PC-9 (cell line): ENCODE data around the gene XAF1. TPM values are rescaled to one million over a fixed set of nuclear protein-coding genes. Genes with fewer than 3 reads are reported as not detected.

Source experiments
- BruUV-seq: library from RNA; stranded (reverse); fragments of 400-500 nt; replicated peaks from 2 replicates; lab custom pipeline; 2021; lab: Mats Ljungman, UMichigan
- CTCF ChIA-PET: fragments of 300-600 bp; sonication (Branson Sonifier 250); formaldehyde crosslinking; loops from one replicate; lab custom pipeline; 2022; ENCODE audit warnings: antibody characterized with exemption; lab: Charles Lee
- POLR2A ChIA-PET: fragments of 300-600 bp; sonication (Branson Sonifier 250); formaldehyde crosslinking; loops from one replicate; lab custom pipeline; 2022; ENCODE audit warnings: antibody characterized with exemption; ENCODE audit not compliant: unreplicated experiment; lab: Charles Lee
- DNase-seq, 2 experiments: peaks; one replicate each; pipeline versions ENCODE4 v3.0.0 to v3.0.0-alpha.2; 2015 to 2022; ENCODE audit warnings: mixed read lengths in 1 of 2
- H2AFZ ChIP-seq: fragments of 200-600 bp; sonication (generic); 2 replicates; pipeline ENCODE4 v1.8.1; 2017; ENCODE audit warnings: antibody characterized with exemption
- H3F3A ChIP-seq: fragments of 200-600 bp; sonication (generic); 2 replicates; pipeline ENCODE4 v1.8.1; 2017; ENCODE audit warnings: antibody characterized with exemption, mild to moderate bottlenecking, low read depth; ENCODE audit not compliant: insufficient read depth
- H3K27ac ChIP-seq: fragments of 200-600 bp; sonication (generic); 2 replicates; pipeline ENCODE4 v1.6.1; 2016; ENCODE audit warnings: mixed run types
- H3K27me3 ChIP-seq: fragments of 200-600 bp; sonication (generic); 2 replicates; pipeline ENCODE4 v1.6.1; 2016; ENCODE audit warnings: low read depth, mixed run types; ENCODE audit not compliant: insufficient read depth
- H3K36me3 ChIP-seq: fragments of 200-600 bp; sonication (generic); 2 replicates; pipeline ENCODE4 v1.6.1; 2016; ENCODE audit warnings: low read depth, mixed run types
- H3K4me1 ChIP-seq: fragments of 200-600 bp; sonication (generic); replicated peaks from 2 replicates; pipeline ENCODE4 v1.6.1; 2016; ENCODE audit warnings: mixed run types; ENCODE audit not compliant: insufficient read depth
- H3K4me2 ChIP-seq: fragments of 200-600 bp; sonication (generic); 2 replicates; pipeline ENCODE4 v1.6.1; 2017; ENCODE audit warnings: mixed run types
- H3K4me3 ChIP-seq: fragments of 200-600 bp; sonication (generic); 2 replicates; pipeline ENCODE4 v1.6.1; 2016; ENCODE audit warnings: mixed run types
- H3K79me2 ChIP-seq: fragments of 200-600 bp; sonication (generic); 2 replicates; pipeline ENCODE4 v1.6.1; 2017; ENCODE audit warnings: low read depth, mixed run types
- H3K9me2 ChIP-seq: fragments of 200-600 bp; sonication (generic); 2 replicates; pipeline ENCODE4 v1.8.1; 2017; ENCODE audit warnings: mild to moderate bottlenecking; ENCODE audit not compliant: insufficient read depth
- H3K9me3 ChIP-seq: fragments of 200-600 bp; sonication (generic); 2 replicates; pipeline ENCODE4 v1.8.1; 2016; ENCODE audit warnings: low read depth; ENCODE audit not compliant: insufficient read depth
- H4K20me1 ChIP-seq: fragments of 200-600 bp; sonication (generic); 2 replicates; pipeline ENCODE4 v1.8.1; 2017; ENCODE audit not compliant: insufficient read depth
- EZH2 ChIP-seq: fragments of 200-600 bp; sonication (generic); IDR thresholded peaks from 2 replicates; pipeline ENCODE4 v1.8.0; 2017; ENCODE audit warnings: antibody characterized with exemption, low read depth
- intact Hi-C: fragments of 100-400 bp; cut with micrococcal nuclease; formaldehyde crosslinking; loops from one replicate; pipeline ENCODE4 v1.10.0; 2022; ENCODE audit not compliant: unreplicated experiment
- total RNA-seq: library from RNA; stranded (reverse); gene quantifications from 2 replicates; pipeline ENCODE4 v1.2.3, GENCODE V29; 2021
- TF ChIP-seq, protein P1 (sequence below): fragments of 200-600 bp; sonication (generic); conservative IDR thresholded peaks from 2 replicates; pipeline ENCODE4 v1.6.1; 2017; ENCODE audit warnings: mixed run types, antibody characterized with exemption, mild to moderate bottlenecking, moderate library complexity

The XAF1 gene
- total RNA-seq, 1 experiment from 2014 or later = 27.6 TPM

DNA sequence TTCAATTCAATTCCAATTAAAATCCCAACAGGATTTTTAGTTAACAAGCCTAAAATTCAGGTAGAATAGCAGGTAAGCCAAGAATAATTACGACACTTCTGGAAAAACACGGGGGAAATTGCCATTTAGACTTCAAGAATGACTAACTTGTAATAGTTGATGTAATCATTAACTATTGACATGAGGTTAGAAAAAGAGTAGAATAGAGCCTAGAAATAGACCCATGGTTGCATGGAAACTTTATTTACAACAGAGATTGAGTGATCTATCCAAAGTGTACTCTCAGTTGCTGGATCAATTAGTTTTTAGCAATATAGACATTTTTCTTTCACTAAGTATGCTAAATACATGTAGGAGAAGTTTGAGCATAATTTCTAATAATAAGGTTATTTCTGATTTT lies 39.1 kb upstream of the XAF1 start:
- no peak for DNase-seq
- Histone ChIP-seq H3K4me2 (no peak overlapping the region), H3K9me3 (peaks cover 4% of the 10 kb centered on the region; the same call in 1 of the 2 replicates), H3K9me2 (no peaks in the 10 kb centered on the region), H4K20me1 (no peaks in the 10 kb centered on the region), H3K36me3 (no peaks in the 10 kb centered on the region), H3K79me2 (no peaks in the 10 kb centered on the region), H3K4me1 (no peaks in the 10 kb centered on the region), H3K27ac (no peak overlapping the region), H2AFZ (no peak overlapping the region), H3F3A (no peaks in the 10 kb centered on the region), H3K27me3 (no peaks in the 10 kb centered on the region), H3K4me3 (no peak overlapping the region)
- intact Hi-C loops = no loop called here
- CTCF ChIA-PET = no interaction called here
- no peak for TF ChIP-seq EZH2
- TF ChIP-seq, protein P1, sequence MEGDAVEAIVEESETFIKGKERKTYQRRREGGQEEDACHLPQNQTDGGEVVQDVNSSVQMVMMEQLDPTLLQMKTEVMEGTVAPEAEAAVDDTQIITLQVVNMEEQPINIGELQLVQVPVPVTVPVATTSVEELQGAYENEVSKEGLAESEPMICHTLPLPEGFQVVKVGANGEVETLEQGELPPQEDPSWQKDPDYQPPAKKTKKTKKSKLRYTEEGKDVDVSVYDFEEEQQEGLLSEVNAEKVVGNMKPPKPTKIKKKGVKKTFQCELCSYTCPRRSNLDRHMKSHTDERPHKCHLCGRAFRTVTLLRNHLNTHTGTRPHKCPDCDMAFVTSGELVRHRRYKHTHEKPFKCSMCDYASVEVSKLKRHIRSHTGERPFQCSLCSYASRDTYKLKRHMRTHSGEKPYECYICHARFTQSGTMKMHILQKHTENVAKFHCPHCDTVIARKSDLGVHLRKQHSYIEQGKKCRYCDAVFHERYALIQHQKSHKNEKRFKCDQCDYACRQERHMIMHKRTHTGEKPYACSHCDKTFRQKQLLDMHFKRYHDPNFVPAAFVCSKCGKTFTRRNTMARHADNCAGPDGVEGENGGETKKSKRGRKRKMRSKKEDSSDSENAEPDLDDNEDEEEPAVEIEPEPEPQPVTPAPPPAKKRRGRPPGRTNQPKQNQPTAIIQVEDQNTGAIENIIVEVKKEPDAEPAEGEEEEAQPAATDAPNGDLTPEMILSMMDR = no peak
- no TSS peak for BruUV-seq
- POLR2A ChIA-PET = no interaction called here

DNA sequence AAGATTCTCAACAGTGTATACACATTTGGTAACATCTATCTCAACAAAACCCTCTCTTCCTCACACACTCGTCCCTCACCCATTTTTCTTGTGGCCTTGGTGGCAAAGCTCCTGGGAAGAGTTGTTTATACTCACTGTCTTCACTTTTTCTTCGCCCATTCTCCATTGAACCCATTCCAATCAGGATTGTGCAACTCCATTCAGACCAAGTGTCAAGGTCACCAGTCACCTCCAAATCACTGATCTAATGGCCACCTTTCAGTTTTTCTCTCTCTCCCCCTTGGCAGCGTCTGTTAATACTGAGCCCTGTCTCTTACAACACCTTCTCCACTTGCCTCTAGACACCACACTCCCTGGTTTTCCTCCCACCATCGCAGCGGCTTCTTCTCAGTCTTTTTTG lies 34.1 kb upstream of the XAF1 start:
- H4K20me1 ChIP-seq = no peaks in the 10 kb centered on the region
- no peaks in the 10 kb centered on the region for H3K4me1 ChIP-seq
- H3K4me2 ChIP-seq = no peak overlapping the region
- no TSS peak for BruUV-seq
- TF ChIP-seq, protein P1 = no peak
- no peak for TF ChIP-seq EZH2
- intact Hi-C loops = no loop called here
- no peak for DNase-seq
- H3K79me2 ChIP-seq = no peaks in the 10 kb centered on the region
- H3K27me3 ChIP-seq = 0 out of 2 replicates have a peak, but pooled peaks cover 8% of the 10 kb centered on the region
- peaks cover 4% of the 10 kb centered on the region; the same call in 1 of the 2 replicates for H3K9me3 ChIP-seq
- no peak overlapping the region for H3K4me3 ChIP-seq
- no peaks in the 10 kb centered on the region for H3K36me3 ChIP-seq
- no peak overlapping the region for H2AFZ ChIP-seq
- ChIA-PET CTCF (no interaction called here), POLR2A (no interaction called here)
- H3K9me2 ChIP-seq = no peaks in the 10 kb centered on the region
- no peaks in the 10 kb centered on the region for H3F3A ChIP-seq
- no peak overlapping the region for H3K27ac ChIP-seq

DNA sequence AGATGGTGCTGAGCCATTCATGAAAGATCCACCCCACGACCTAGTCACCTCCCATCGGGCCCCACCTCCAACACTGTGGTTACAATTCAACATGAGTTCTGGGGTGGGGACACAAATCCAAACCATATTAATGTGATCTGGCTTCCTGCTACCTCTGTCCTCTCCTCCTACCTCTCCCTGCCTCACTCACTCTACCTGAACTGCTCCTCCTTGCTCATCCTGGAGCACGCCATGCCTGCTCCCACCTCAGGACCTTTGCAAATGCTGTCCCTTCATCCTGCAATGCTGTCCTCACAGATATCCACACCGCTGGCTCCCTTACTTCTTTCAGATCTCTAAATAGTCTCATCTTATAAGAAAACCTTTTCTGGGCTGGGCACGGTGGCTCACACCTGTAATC lies 31.8 kb upstream of the XAF1 start:
- CTCF ChIA-PET = no interaction called here
- no peaks in the 10 kb centered on the region for H3K4me1 ChIP-seq
- no peak overlapping the region for H2AFZ ChIP-seq
- no peaks in the 10 kb centered on the region for H3K9me3 ChIP-seq
- no peak overlapping the region for H3K4me2 ChIP-seq
- DNase-seq = no peak
- no peaks in the 10 kb centered on the region for H3K79me2 ChIP-seq
- no peak overlapping the region for H3K27ac ChIP-seq
- intact Hi-C loops = no loop called here
- BruUV-seq = no TSS peak
- 0 out of 2 replicates have a peak, but pooled peaks cover 8% of the 10 kb centered on the region for H3K27me3 ChIP-seq
- no peaks in the 10 kb centered on the region for H3K9me2 ChIP-seq
- POLR2A ChIA-PET = no interaction called here
- H4K20me1 ChIP-seq = no peaks in the 10 kb centered on the region
- H3F3A ChIP-seq = no peaks in the 10 kb centered on the region
- TF ChIP-seq EZH2 = no peak
- TF ChIP-seq, protein P1 = no peak
- no peaks in the 10 kb centered on the region for H3K36me3 ChIP-seq
- H3K4me3 ChIP-seq = no peak overlapping the region
